ENCODE results near the gene TPK1.
"Not testable (repeated sequence)": the region's sequence is repeated elsewhere in the genome, so short reads cannot be mapped to it uniquely, and the experiment has no call there.

The TPK1 gene

DNA sequence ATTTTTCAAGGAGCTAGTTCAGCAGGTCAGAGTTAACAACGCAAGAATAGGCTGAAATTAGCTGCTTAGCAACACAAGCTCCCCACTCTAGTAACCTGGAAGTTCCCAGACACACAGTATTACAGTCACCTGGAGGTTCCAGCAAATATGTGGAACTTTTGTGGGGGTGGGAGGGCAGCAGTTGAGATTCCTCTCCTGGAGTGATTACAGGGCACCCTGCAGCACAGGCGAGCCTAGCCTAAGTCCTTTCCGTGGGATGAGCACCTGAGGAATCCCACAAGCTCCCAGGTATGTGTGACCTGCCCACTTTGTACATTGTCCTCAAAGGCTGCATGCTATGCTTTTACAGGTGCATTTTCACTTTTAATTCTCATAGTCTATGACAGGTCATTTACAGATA is 13.6 kb downstream of the TPK1 start:
- no peak for DNase-seq (ENCODE audit: low read depth)

DNA sequence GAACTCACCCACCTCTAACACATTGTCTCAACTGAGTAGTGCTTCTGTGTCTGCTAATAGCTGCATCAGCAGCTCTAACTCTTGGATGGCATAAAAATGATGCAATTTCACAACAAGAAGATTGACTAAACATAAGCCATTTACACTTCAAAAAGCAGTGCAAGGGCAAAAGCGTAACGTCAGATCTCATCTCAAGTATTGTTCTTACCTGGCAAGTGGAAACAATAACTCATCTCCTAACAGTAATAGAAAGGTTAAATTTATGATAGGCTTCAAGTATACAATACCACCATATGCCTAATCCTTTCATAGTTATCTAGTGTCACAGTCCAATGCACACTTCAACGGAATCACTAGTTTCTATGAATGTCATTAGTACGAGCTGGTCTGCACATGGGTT is 14.8 kb downstream of the TPK1 start:
- DNase-seq (ENCODE audit: low read depth), result no peak

DNA sequence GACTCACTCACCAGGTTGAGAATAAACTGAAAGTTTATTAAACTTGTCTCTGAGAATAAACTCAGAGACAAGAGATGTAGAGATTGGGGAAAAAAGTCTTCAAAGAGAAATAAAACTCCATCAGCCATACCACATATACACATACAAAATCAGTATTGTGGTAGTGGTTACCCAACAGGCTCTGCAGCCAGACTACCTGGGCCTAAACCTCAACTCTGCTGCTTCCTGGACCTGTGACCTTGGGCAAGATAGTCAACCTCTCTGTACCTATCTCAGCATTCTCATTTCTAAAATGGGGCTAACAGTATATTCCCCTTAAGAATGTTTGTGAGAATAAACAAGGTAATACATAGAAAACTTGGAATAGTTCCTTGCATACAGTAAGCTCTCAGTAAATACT is 15.3 kb downstream of the TPK1 start:
- DNase-seq (ENCODE audit: low read depth), result no peak

DNA sequence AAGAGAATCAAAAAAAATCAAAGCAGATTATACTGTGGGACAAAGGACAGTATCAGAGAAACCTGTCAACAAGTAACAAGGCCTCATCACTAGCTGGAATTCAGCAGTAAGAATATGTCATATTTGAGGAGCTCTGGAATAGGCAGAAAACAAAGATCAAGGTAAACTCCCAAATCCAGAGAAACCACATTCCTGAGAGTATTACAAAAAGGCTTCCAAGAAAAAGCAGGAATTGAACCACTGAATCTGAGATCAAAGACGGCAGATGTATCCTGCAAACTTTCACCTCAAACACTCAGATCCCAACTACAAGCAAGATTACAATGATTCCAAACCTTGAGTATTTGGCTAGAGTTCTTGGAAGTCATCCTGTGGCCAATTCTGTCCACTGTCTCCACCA is 16.3 kb downstream of the TPK1 start:
- DNase-seq (ENCODE audit: low read depth), result no peak

DNA sequence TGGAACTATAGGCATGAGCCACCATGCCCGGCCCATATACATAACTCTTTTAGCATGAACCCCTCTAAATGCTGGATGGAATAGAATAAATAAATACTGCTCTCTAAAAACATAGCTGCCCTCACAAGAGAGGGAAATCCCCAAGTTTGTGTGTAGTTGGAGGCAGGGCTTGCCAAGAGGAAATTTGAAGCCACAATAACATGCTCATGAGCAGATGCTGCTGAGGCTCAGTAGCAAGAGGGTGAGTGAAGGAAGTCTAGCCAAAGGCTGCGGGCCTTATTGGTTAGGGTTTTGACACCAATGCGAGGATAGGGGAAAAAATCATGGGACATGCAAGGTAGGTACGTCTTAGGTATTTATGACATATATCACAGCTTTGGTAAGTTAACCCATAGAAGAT is 17.3 kb downstream of the TPK1 start:
- DNase-seq (ENCODE audit: low read depth), result no peak

DNA sequence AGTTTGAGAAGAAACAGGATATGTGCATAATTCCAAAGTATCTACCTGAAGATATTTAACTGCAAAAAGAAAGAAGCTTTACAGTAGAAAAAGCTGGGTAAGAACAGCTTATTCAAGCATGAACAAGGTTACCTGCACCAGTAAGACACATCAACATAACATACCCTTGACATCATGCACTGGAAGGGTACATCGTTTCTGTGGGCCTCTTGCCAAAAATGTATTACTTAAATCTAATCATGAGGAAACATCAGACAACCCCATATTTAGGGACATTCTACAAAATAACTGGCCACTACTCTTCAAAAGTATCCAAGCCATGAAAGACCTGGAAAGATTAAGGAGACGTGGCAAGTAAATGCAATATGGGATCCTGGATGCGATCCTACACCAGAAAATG is 18.9 kb downstream of the TPK1 start:
- no peak for DNase-seq (ENCODE audit: low read depth)

DNA sequence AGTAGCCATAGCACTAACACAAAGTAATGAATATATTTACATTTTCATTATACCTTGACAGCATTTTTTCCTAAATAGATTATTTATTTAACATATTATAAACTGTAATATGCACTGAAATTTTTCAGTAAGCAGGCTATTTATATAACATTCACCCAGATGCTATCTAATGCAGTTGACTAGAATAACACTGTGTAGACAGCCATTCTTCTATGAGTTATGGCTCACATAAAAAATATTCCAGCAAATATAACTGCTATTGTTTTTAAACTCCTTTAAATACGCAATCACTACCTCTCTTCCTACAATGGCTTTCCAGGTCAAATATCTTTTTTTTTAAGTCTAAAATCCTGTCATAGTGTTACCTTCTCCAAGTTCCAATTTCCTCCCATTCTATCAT is 21.6 kb downstream of the TPK1 start:
- DNase-seq (ENCODE audit: low read depth), result no peak

DNA sequence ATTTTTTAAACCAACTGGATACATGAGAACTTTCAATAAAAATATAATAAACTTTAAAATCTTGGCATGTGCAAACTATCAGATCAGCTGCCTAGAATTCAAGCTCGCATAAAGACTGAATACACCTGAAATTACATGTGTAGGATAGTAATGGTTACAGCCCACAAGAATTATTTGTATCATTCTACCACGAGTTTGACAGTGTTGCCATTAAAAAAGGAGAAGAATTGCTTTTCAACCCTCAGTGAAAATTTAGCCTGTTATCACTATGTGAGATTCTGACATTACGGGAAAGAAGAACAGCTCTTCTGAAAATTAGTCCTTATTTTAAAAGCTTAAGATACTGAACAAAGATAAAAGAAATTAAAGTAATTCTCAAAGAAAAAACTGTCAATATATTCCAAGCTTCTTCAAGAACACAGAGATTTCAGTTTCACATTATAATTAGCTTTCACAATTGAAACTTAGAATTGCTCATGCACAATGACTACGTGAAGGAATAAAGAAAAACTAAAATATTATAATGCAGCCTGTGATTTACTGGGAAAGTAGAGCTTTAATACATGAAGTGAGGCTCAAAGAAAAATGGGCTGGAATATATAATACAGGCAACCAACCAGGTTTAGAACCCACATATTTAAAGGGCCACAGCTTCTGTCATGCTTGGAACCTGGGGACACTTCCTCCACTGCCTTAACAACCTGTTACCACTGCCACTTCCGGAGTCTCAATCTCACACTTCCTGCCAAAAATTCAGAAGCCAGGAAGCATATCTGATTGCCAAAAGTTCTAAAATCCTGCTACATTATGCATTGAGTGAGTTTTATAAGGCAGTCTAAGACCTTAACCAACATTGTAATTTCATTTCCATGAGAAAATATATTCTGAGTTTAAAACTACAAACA is 23.2 kb downstream of the TPK1 start:
- DNase-seq (ENCODE audit: low read depth), result no peak

DNA sequence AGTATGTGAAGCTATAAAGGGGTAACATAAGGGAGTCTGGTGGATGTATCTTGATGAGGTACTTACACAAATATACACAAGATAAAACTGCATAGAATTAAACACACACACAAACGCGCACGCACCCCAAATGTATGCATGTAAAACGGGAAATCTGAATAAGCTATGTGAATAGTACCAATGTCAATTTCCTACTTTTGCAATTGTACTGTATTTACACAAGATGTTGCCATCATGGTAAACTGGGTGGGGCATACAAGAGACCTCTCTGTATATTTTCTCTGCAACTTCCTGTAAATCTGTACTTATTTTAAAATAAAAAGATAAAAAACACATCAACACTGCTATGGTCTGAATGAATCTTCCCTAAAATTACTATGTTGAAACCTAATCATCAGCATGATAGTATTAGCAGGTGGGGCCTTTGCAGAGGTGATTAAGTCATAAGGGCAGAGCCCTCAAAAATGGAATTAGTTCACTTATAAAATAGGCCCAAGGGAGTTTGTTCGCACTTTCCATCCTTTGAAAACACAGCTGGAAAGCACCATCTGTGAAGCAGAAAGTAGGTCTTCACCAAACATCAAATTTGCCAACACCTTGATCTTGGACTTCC is 30.1 kb downstream of the TPK1 start:
- DNase-seq (ENCODE audit: low read depth), result no peak

DNA sequence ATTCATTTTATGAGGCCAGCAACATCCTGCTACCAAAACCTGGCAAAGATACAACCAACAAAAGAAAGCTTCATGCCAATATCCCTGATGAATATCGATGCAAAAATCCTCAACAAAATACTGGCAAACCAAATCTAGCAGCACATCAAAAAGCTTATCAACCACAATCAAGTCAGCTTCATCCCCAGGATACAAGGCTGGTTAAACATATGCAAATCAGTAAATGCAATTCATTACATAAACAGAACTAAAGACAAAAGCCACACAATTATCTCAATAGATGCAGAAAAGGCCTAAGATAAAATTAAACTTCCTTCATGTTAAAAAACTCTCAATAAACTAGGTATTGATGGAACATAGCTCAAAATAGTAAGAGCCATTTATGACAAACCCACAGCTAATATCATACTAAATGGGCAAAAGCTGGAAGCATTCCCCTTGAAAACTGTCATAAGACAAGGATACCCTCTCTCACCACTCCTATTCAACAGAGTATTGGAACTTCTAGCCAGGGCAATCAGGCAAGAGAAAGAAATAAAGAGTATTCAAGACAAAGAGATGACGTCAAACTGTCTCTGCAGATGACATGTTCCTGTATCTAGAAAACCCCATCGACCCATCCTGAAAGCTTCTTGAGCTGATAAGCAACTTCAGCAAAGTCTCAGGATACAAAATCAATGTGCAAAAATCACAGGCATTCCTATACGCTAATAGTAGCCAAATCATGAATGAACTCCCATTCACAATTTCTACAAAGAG is 35.0 kb downstream of the TPK1 start:
- not testable (repeated sequence) for DNase-seq (ENCODE audit: low read depth)

DNA sequence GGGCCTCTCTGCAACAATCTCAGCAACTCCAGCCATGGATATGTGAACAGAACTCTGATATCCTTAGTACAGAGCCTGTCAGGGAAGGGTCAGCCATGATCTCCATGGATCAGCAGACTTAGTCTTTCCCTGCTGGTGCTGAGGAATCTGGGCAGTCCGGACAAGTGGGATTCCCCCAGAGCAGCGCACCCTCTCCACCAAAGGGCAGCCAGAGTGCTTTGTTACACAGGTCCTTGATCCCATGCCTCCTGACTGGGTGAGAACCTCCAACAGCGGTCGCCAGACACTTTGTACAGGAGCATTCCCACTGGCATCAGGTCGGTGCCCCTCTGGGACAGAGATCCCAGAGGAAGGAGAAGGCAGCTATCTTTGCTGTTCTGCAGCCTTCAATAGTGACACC is 38.9 kb downstream of the TPK1 start:
- DNase-seq (ENCODE audit: low read depth), result no peak

DNA sequence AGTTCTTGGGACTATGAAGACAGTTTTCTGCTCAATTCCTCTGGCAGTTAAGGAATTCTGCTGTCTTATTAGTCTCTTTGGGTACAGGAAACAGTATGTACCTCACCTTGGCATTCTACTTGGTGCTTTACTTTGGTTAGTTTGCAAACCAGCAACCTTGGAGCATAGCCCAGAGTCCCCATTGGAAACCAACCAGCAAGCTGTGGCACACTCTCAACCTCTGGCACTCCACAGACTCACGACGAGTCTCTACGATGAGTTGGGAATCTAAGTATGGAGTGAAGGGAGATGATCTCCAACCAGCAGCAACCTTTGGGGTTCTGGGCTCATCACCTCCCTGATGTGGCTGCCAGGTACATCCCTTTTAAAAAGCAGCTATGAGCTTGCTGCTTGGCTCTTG is 43.8 kb downstream of the TPK1 start:
- no peak for DNase-seq (ENCODE audit: low read depth)

DNA sequence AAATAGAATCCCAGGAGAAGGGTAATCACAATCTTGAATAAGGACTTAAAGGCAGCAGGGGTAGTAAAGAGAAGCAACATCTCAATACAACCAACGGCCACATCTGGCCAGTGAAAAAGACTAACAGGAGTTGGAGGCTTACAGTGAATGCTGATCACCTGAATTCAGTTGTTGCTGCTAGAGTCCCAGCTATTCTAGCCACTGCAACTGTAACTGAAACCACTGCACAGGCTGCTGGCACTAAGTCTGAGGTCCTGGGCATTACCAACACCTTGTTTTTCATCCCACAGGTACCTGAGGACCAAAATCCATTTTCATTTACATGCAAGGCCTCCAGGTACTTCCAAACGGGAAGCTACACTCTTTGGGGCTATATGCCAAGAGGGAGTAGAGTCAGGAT is 44.4 kb downstream of the TPK1 start:
- DNase-seq (ENCODE audit: low read depth), result no peak

DNA sequence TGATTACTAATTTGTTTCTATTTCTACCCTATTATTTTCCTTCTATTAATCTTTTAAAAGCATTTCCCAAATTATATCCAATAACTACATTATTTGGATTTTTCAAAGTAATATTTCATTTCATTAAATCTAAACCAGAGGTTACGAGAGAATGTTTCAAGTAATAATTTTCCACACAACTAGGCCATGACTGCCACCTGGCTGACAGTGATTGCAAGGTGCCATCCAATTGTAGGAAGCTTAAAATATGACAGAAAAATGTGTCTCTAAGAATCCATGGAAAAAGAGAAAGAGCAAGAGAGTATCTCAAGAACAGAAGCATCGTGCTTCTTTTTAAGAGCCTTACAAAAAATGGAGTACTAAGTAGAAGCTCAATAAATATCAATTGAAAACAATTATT is 48.7 kb downstream of the TPK1 start:
- DNase-seq (ENCODE audit: low read depth), result no peak

DNA sequence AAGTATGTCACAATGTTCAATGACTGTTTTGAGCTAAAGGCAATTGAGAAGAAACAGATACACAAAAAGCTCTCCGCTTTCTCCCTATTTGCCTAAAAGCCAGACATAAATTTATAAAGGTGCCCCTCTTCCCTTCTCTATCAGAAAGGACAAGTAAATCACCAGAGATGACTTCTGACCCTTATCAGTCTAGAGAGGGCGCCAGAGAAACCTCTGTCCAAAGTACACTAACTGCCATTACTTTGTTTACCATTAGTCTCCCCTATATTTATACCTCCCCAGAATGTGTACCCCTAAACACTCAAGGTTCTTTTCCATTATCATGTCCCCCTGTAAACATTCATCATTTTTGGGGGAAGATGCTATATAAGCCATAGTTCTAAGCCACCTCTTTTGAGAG is 49.3 kb downstream of the TPK1 start:
- peak; percentile 0 for DNase-seq (ENCODE audit: low read depth)

DNA sequence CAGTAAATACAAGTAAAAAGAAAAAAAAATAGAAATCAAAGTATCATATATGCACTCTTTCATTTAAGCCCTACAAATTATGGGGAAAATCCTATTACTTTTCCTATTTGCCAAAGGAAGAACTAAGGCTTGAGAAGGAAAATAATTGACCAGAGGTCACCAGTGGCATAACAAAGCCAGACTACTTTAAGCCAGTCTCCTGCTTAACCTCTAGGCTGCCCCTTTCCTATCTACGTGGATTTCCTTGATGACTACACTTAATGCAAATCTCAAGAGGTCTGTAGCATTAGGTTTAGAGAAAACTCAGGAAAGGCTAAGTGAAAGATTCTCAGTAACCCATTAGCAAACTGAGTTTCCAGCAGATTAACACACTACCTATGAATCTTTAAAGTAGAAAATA is 49.8 kb downstream of the TPK1 start:
- no peak for DNase-seq (ENCODE audit: low read depth)

DNA sequence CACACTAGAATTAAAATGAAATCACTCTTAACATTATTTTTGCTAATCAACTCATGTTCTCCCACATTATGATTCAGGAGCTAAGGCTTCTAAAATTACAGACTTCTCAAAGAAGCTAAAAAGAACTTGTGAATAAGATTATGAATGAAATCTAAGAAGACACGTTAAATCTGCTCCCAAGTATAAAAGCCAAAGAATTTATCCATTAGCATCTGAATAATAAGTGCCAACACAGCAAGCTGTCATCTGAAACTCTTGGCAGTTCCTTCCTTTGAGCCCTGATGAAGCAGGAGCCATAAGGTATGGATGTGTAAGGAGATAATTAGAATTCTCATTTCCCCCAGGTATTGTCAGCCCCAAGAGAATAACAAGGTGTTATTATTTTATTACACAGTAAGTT is 50.3 kb downstream of the TPK1 start:
- DNase-seq (ENCODE audit: low read depth), result no peak

DNA sequence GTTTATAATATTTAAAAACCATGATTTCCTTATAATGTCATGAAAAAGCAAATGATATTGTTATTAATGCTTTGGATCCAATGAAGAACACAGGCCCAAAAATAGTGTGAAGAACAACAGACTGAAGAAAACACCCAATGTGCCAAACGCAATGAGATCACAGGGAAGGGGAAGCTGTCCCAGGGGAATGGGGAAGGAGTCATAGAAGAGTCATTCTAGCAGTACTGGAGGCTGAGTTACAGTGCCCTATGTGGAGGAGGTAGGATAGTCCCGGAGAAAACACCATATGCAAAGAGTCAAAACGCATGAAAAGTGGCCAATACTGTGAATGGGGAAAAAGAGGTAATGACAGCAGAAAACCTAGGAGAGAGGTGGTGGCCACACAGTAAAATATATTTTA is 50.9 kb downstream of the TPK1 start:
- no peak for DNase-seq (ENCODE audit: low read depth)

DNA sequence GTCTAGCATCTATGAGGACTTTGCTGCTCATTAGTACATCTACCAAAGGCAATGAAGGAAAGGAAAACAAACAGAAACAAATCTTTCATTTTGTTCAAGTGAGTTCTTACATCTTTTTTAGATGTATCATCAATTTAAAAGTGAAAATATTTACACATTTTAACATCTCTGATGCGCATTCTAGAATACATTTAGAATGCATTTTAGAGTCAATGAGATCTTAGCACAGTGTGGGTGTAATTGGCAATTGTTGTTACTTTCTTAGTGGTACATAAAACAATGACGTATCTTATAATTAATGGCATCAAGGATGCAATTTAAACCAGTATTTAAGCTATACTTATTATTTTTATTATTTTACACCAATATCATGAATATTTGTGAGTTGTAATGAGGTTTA is 51.4 kb downstream of the TPK1 start:
- DNase-seq (ENCODE audit: low read depth), result no peak

DNA sequence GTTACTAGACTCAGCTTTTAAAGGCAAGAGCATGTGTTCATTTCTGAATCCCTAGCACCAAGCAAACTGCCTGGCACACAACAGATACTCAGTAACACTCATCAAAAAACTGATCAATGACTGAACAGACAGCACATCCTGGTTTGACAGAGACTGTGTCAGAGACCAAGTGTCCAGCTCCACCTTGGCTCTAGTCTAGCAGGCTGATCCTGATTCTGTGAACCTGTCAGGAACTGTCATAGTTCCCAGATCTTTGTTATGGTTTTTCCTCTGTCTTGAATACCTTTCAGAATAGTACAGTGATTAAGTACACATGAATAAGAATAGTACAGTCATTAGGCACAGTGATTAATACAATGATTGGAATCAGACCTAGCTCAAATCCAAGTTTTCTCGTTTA is 53.0 kb downstream of the TPK1 start:
- DNase-seq (ENCODE audit: low read depth), result no peak

DNA sequence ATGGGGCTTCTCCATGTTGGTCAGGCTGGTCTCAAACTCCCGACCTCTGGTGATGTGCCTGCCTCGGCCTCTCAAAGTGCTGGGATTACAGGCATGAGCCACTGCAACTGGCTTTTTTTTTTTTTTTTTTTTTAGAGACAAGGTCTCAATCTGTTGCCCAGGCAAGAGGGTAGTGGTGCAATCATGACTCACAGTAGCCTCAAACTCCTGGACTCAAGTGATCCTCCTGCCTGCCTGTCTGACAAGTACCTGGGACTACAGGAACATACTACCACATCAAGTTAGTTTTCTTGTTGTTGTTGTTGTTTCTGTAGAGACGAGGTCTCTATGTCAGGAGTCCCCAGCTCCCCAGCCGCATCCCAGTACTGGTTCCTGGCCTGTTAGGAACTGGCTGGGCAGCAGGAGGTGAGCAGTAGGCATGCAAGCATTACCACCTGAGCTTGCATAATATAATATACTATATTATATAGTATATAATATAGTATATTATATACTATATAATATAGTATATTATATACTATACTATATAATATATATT is 55.7 kb downstream of the TPK1 start:
- peak; percentile 66 for DNase-seq (ENCODE audit: low read depth)

DNA sequence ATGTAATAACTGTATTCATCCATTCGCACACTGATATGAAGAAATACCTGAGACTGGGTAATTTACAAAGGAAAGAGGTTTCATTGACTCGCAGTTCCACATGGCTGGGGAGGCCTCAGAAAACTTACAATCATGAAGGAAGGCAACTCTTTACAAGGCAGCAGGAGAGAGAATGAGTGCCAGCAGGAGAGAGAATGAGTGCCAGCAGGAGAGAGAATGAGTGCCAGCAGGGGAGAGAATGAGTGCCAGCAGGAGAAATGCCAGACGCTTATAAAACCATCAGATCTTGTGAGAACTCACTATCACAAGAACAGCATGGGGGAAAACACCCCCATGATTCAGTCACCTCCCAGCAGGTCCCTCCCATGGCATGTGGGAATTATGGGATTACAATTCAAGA is 58.0 kb downstream of the TPK1 start:
- DNase-seq (ENCODE audit: low read depth), result not testable (repeated sequence)

Measured in amniotic epithelial cell (primary cell).